ENCODE results near the gene LINGO1.

Gene LINGO1, protein sequence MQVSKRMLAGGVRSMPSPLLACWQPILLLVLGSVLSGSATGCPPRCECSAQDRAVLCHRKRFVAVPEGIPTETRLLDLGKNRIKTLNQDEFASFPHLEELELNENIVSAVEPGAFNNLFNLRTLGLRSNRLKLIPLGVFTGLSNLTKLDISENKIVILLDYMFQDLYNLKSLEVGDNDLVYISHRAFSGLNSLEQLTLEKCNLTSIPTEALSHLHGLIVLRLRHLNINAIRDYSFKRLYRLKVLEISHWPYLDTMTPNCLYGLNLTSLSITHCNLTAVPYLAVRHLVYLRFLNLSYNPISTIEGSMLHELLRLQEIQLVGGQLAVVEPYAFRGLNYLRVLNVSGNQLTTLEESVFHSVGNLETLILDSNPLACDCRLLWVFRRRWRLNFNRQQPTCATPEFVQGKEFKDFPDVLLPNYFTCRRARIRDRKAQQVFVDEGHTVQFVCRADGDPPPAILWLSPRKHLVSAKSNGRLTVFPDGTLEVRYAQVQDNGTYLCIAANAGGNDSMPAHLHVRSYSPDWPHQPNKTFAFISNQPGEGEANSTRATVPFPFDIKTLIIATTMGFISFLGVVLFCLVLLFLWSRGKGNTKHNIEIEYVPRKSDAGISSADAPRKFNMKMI

GRCh38 chr15:77632534-77633133 is at the start of gene LINGO1:
LINGO1 (minus strand) TSS chr15:77632912; CDS start chr15:77632315, 597 bp downstream.
- DNase-seq = peak; percentile 42

DNA sequence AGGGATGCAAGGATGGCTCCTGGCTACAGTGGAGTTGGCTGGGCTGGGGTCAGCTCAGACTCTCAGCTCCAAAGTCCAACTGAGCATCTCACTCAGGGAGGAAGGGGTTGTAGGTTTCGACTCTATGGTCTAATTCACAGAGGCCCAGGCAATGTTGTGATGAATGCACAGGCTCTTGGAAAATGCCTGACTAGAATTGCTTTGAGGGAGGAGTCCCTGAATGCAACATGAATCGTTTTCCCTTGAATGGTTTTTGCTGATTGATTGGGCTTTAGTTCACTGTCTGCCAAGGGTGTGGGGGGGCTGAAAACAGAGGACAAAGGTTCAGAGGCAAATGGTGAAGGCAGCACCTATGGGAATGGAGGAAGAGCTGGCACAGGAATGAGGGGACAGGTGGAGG is 48.6 kb upstream of the LINGO1 start:
- DNase-seq = no peak

GRCh38 chr15:77676569-77677375 is 44.1 kb upstream of the LINGO1 start:
- no peak for DNase-seq

- no peak for DNase-seq
Observed at GRCh38 chr15:77675806-77676415, 43.2 kb upstream of the LINGO1 start.

DNA sequence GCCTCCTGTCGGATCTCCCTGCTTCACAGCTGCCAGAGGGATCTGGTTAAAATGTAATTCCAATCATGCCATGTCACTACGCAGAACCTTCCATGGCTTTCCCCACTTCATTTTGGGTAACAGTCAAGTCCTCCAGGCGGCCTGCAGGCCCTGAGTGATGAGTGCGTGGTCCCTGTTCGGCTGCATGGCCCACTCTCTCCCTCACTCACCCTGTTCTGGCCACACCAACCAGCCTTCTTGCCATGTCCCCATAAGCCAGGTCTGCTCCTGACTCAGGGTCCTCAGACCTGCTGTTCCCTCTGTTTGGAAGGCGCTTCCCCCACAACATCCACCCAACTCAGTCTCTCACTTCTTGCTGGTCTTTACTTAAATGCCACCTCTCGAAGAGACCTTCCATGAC is 41.6 kb upstream of the LINGO1 start:
- no peak for DNase-seq

DNA sequence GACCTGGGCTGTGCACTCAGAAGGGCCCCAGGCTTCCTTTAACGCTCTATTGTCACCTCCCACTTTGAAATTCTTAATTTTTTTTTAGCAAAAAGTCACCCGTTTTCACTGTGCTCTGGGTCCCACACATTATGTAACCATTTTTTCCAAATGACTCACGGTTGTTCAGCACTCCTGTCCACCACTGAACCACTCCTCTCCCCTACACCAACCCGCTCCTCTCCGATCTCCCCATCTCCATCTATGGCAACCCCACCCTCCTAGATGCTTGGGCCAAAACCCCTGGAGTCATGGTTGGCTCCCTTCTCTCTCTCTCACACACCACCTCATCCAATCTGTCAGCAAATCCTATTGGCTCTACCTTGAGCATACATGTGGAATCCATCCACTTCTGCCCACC is 41.2 kb upstream of the LINGO1 start:
- DNase-seq = no peak

DNA sequence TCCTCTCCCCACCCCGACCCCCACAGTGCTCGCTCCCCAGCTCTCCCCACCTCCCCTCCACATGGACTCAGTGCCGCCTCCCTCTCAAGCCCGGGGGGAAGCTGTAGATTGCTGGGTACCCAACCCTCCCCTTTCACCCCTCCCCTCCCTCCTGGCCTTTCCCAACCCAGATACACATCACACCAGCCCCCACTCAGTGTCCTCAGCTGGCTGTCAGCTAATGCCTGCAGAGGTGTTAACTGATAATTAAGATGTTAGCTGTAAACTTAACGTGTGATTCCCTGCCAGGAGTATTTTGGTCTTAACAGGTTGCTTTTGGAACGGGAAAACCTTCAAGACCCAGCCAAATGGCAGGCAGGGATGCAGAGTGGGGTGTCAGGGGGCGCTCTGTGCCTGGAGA is 39.4 kb upstream of the LINGO1 start:
- DNase-seq = no peak

DNA sequence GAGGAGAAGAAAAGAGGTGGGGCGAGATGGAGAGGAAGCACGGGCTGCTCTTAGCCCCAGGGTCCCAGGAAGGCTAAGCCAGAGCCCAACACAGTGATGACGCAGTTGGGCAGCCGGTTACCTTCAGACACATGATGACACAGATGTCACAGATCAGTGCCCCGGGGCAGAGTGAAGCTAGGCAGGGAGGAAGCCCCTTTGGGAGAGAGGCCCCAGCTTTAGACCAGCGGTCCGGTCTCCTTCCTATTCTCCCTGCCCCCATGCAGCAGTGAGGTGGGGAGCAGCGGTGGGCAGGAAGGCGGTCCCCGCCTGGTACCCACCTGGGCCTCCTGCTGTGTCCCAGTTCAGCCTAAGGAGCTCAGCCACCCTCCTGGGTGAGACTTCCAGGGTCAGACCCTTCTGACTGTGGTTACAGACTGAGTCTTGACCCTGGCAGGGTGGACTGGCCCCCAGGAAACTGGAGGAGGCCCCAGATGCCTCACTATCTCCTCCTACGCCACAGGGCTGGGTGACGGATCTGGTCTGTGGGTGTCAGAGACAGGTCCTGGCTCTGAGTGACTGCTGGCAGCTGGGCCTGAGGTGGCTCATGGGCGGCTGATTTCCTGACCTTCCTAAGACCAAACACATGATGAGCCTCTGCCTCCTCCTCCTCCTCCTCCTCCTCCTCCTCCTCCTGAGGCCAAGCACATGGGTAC is 38.8 kb upstream of the LINGO1 start:
- no peak for DNase-seq

- no peak for DNase-seq
Observed at GRCh38 chr15:77670558-77671361, 38.0 kb upstream of the LINGO1 start.

- no peak for DNase-seq
Observed at GRCh38 chr15:77669896-77670295, 37.2 kb upstream of the LINGO1 start.

DNA sequence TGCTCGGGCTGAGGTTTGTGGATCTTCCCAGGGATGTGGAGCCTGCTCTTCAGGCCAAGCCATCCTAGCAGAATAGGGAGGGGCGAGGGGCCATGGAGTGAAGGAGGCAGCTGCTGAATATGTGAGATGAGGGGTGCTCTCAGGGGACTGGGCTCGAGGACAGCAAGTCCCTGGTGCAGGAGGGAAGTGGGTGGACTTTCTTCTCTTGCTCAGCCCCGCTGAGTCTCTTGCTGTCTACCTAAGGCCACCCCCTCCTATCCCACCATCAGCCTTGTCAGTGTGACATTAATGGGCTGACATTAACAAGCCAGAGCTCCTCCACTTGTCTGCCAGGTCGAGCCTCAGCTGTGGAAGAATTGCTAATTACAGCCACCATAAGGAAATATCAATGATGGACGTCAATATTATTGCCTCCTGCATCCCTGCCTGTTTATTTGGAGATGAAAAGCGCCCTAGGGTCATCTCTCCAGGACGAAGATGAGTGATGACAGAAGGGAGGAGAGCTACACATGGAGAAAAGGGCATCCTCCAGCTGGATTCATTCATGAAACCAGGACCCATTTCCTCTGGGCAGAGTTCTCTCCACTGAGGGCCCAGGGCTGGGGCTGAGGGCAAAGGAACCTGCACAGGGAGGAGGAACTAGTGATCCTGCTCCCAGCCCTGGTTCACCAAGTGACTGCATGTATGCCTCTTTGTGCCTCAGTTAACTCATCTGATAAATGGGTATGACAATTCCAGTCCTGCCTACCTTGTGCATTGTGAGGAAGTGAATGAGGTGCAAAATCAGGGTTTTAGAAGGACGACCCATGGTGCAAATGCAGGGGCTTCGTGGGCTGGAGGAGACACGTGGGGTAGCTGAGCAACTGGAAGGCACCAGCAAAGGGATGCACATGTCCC is 34.9 kb upstream of the LINGO1 start:
- peak; percentile 57 for DNase-seq

DNA sequence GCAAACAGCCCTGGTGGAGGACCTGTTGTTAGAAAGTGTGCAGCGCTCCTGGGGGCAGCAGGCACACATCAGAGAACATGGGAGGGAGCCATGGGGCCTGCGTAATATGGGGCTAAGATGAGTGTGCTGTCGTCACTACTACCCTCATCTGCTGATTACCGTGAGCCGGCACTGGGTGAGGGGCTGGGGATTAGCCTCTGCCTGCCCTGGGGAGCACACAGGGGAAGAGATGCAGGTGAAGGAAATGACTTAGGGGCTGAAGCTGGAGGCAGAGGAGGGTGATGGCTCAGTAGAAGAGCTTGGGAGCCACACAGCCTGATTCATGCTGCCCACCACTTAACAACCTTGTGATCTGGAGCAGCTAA is 33.6 kb upstream of the LINGO1 start:
- no peak for DNase-seq

GRCh38 chr15:77665530-77666295 is 33.0 kb upstream of the LINGO1 start:
- no peak for DNase-seq

GRCh38 chr15:77664428-77664827 is 31.7 kb upstream of the LINGO1 start:
- no peak for DNase-seq

- no peak for DNase-seq
Observed at GRCh38 chr15:77663256-77663655, 30.5 kb upstream of the LINGO1 start.

GRCh38 chr15:77659350-77660321 is 26.9 kb upstream of the LINGO1 start:
- DNase-seq = no peak

DNA sequence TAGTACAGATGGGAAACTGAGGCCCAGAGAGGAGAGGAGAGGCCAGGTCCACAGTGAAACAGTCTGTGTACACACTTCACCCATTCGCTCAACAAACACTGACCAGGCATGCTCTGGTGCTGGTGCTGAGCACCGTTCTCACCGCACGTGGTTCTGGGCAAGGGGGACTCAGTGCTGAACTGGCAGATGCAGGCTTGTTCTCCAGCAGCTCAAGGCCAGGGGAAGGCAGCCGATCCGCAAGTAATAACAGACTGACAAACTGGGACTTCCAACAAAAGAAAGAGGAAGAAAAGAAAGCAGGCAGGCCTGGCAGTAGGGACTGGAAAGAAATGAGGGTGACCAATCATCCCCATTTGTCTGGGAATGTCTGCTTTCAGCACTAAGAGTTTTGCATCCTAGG is 25.6 kb upstream of the LINGO1 start:
- no peak for DNase-seq

- no peak for DNase-seq
Observed at GRCh38 chr15:77657634-77658238, 25.0 kb upstream of the LINGO1 start.

Data from retina (tissue), 1 donor.